IMR-90 (cell line): ENCODE results near the gene PIK3CB. TPM values are rescaled to one million over a fixed set of nuclear protein-coding genes. Genes with fewer than 3 reads are reported as not detected.

Source experiments
- ATAC-seq: fragments of 200-7000 bp; cut with Tn5 transposase; 2 replicates; pipeline ENCODE4 v1.9.1; 2020; ENCODE audit warnings: low read depth, mild to moderate bottlenecking, moderate library complexity
- BruUV-seq: library from RNA; stranded (reverse); fragments of 400-500 nt; replicated peaks from 2 replicates; lab custom pipeline; 2021; lab: Mats Ljungman, UMichigan
- CTCF ChIA-PET: fragments of 300-600 bp; formaldehyde crosslinking; extraction: SDS; loops from one replicate; lab custom pipeline; 2021; ENCODE audit warnings: antibody characterized with exemption; lab: Yijun Ruan, JAX
- POLR2A ChIA-PET: fragments of 300-600 bp; sonication (Branson Sonifier 250); formaldehyde crosslinking; loops from one replicate; lab custom pipeline; 2022; ENCODE audit warnings: antibody characterized with exemption; ENCODE audit not compliant: unreplicated experiment; lab: Charles Lee
- DNase-seq: peaks from one replicate; pipeline ENCODE4 v3.0.0; 2013
- H2AFZ ChIP-seq: replicated peaks from 2 replicates; pipeline ENCODE3; 2013; ENCODE audit warnings: low read length, mild to moderate bottlenecking; ENCODE audit not compliant: poor library complexity
- H2AK5ac ChIP-seq: 2 replicates; pipeline ENCODE4 v1.6.1; 2013; ENCODE audit warnings: low read depth, low read length, inconsistent platforms
- H2AK9ac ChIP-seq: replicated peaks from 2 replicates; pipeline ENCODE3; 2013; ENCODE audit warnings: mild to moderate bottlenecking, low read depth, low read length, moderate library complexity; ENCODE audit not compliant: poor library complexity
- H2BK120ac ChIP-seq: 2 replicates; pipeline ENCODE4 v1.6.1; 2013; ENCODE audit warnings: low read depth, low read length, inconsistent platforms
- H2BK15ac ChIP-seq: 3 replicates; pipeline ENCODE4 v1.6.1; 2013; ENCODE audit warnings: low read depth, low read length, inconsistent platforms
- H2BK20ac ChIP-seq: 2 replicates; pipeline ENCODE4 v1.6.1; 2013; ENCODE audit warnings: low read depth, mild to moderate bottlenecking, inconsistent platforms, low read length, moderate library complexity
- H2BK5ac ChIP-seq: 2 replicates; pipeline ENCODE4 v1.6.1; 2013; ENCODE audit warnings: mild to moderate bottlenecking, low read depth, low read length, inconsistent platforms; ENCODE audit not compliant: poor library complexity, severe bottlenecking
- H3K14ac ChIP-seq: replicated peaks from 2 replicates; pipeline ENCODE4 v1.6.1; 2013; ENCODE audit warnings: low read depth, low read length, inconsistent platforms
- H3K18ac ChIP-seq: 2 replicates; pipeline ENCODE4 v1.6.1; 2013; ENCODE audit warnings: low read depth, low read length, control low read depth
- H3K23ac ChIP-seq: 2 replicates; pipeline ENCODE4 v1.6.1; 2013; ENCODE audit warnings: low read depth, low read length, inconsistent platforms
- H3K27ac ChIP-seq: 2 replicates; pipeline ENCODE4 v1.5.1; 2013; ENCODE audit warnings: mild to moderate bottlenecking, control low read depth, low read length; ENCODE audit not compliant: insufficient read depth
- H3K27me3 ChIP-seq: 2 replicates; pipeline ENCODE4 v1.6.1; 2013; ENCODE audit warnings: low read length; ENCODE audit not compliant: control insufficient read depth, insufficient read depth
- H3K36me3 ChIP-seq: 2 replicates; pipeline ENCODE4 v1.6.1; 2013; ENCODE audit warnings: low read length, mixed read lengths; ENCODE audit not compliant: control insufficient read depth, insufficient read depth
- H3K4ac ChIP-seq: 2 replicates; pipeline ENCODE4 v1.6.1; 2013; ENCODE audit warnings: low read depth, low read length, inconsistent platforms
- H3K4me1 ChIP-seq: 2 replicates; pipeline ENCODE4 v1.6.1; 2013; ENCODE audit warnings: low read length, mixed read lengths; ENCODE audit not compliant: control insufficient read depth, insufficient read depth
- H3K4me2 ChIP-seq: 2 replicates; pipeline ENCODE4 v1.6.1; 2013; ENCODE audit warnings: low read depth, mild to moderate bottlenecking, control low read depth, low read length, moderate library complexity
- H3K4me3 ChIP-seq: 2 replicates; pipeline ENCODE4 v1.5.1; 2013; ENCODE audit warnings: low read depth, mild to moderate bottlenecking, control low read depth, low read length, moderate library complexity; ENCODE audit not compliant: insufficient read depth
- H3K56ac ChIP-seq: 2 replicates; pipeline ENCODE4 v1.6.1; 2013; ENCODE audit warnings: low read length, inconsistent platforms; ENCODE audit not compliant: insufficient read depth; ENCODE audit errors: extremely low read depth
- H3K79me1 ChIP-seq, 2 experiments: 2 replicates each; pipeline ENCODE4 v1.6.1; 2013; ENCODE audit warnings: low read length in 2 of 2, inconsistent platforms in 1 of 2, low read depth in 1 of 2
- H3K9ac ChIP-seq: 2 replicates; pipeline ENCODE4 v1.6.1; 2013; ENCODE audit warnings: low read depth, low read length, control low read depth
- H3K9me1 ChIP-seq: 2 replicates; pipeline ENCODE4 v1.6.1; 2013; ENCODE audit warnings: low read length, inconsistent platforms; ENCODE audit not compliant: insufficient read depth
- H3K9me3 ChIP-seq: 2 replicates; pipeline ENCODE4 v1.6.1; 2013; ENCODE audit warnings: low read length; ENCODE audit not compliant: control insufficient read depth, insufficient read depth
- H4K20me1 ChIP-seq: 2 replicates; pipeline ENCODE4 v1.6.1; 2013; ENCODE audit warnings: low read length, inconsistent platforms; ENCODE audit not compliant: insufficient read depth
- H4K5ac ChIP-seq: 2 replicates; pipeline ENCODE4 v1.6.1; 2013; ENCODE audit warnings: mild to moderate bottlenecking, low read depth, low read length, control low read depth
- H4K8ac ChIP-seq, 2 experiments: 2 replicates each; pipeline ENCODE4 v1.6.1; 2013; ENCODE audit warnings: low read depth in 2 of 2, low read length in 2 of 2, control low read depth in 1 of 2, inconsistent platforms in 1 of 2
- H4K91ac ChIP-seq: 2 replicates; pipeline ENCODE4 v1.6.1; 2013; ENCODE audit warnings: low read depth, low read length, inconsistent platforms; ENCODE audit not compliant: insufficient read depth
- BHLHE40 ChIP-seq: fragments of 150-350 bp; IDR thresholded peaks from 2 replicates; pipeline ENCODE4 v1.6.1; 2016; ENCODE audit warnings: mild to moderate bottlenecking, low read depth, low read length
- CEBPB ChIP-seq: IDR thresholded peaks from 2 replicates; pipeline ENCODE4 v1.6.1; 2012; ENCODE audit warnings: low read depth, low read length, improper control_type of control experiment
- CHD1 ChIP-seq: IDR thresholded peaks from 2 replicates; pipeline ENCODE4 v1.6.1; 2012; ENCODE audit warnings: low read depth, low read length, improper control_type of control experiment
- ELK1 ChIP-seq: fragments of 150-350 bp; IDR thresholded peaks from 2 replicates; pipeline ENCODE4 v1.6.1; 2016; ENCODE audit warnings: low read depth, mild to moderate bottlenecking, low read length, moderate library complexity, borderline replicate concordance
- FOS ChIP-seq: fragments of 150-350 bp; IDR thresholded peaks from 2 replicates; pipeline ENCODE4 v1.6.1; 2016; ENCODE audit warnings: low read depth, low read length
- MAFK ChIP-seq: IDR thresholded peaks from 2 replicates; pipeline ENCODE4 v1.6.1; 2012; ENCODE audit warnings: low read depth, low read length, improper control_type of control experiment
- MAZ ChIP-seq: IDR thresholded peaks from 2 replicates; pipeline ENCODE4 v1.6.1; 2012; ENCODE audit warnings: low read depth, mild to moderate bottlenecking, low read length, improper control_type of control experiment, moderate library complexity, borderline replicate concordance
- MXI1 ChIP-seq: IDR thresholded peaks from 2 replicates; pipeline ENCODE4 v1.6.1; 2012; ENCODE audit warnings: low read depth, mild to moderate bottlenecking, low read length, moderate library complexity, borderline replicate concordance
- NFE2L2 ChIP-seq: fragments of 150-350 bp; IDR thresholded peaks from 2 replicates; pipeline ENCODE4 v1.6.1; 2016; ENCODE audit warnings: low read depth, mild to moderate bottlenecking, low read length
- POLR2A ChIP-seq: IDR thresholded peaks from 2 replicates; pipeline ENCODE4 v1.6.1; 2012; ENCODE audit warnings: mild to moderate bottlenecking, low read depth, low read length
- RAD21 ChIP-seq: IDR thresholded peaks from 2 replicates; pipeline ENCODE4 v1.6.1; 2012; ENCODE audit warnings: low read length, improper control_type of control experiment
- RCOR1 ChIP-seq: IDR thresholded peaks from 2 replicates; pipeline ENCODE4 v1.6.1; 2012; ENCODE audit warnings: mild to moderate bottlenecking, low read length, improper control_type of control experiment; ENCODE audit not compliant: insufficient replicate concordance
- SMC3 ChIP-seq: fragments of 150-350 bp; IDR thresholded peaks from 2 replicates; pipeline ENCODE4 v1.6.1; 2016; ENCODE audit warnings: low read depth, mild to moderate bottlenecking, antibody characterized with exemption, low read length, moderate library complexity
- USF2 ChIP-seq: fragments of 150-350 bp; IDR thresholded peaks from 2 replicates; pipeline ENCODE4 v1.6.1; 2017; ENCODE audit warnings: mild to moderate bottlenecking, antibody characterized with exemption, low read length, low read depth
- WGBS, 2 experiments: methylation state at CpG; one replicate each; pipeline versions ENCODE4 v1.1.5 to v1.1.7; 2013; ENCODE audit warnings: missing lambda C conversion rate in 2 of 2; ENCODE audit not compliant: insufficient read length in 1 of 2; ENCODE audit errors: extremely low coverage in 2 of 2; 5-methylcytosine and 5-hydroxymethylcytosine counted together
- dilution Hi-C: fragments of 300-500 bp; cut with HindIII; formaldehyde crosslinking; loops from one replicate; pipeline ENCODE4 v1.14.3; 2018; ENCODE audit warnings: low sequenced_read_pairs; ENCODE audit not compliant: unreplicated experiment
- in situ Hi-C: fragments of 300-500 bp; cut with MboI; formaldehyde crosslinking; loops from 3 replicates; pipeline ENCODE4 v1.14.3; 2019; ENCODE audit warnings: low sequenced_read_pairs, inconsistent platforms, mixed read lengths
- intact Hi-C: fragments of 100-400 bp; cut with micrococcal nuclease; formaldehyde crosslinking; loops from 2 replicates; pipeline ENCODE4 v1.10.0; 2022
- polyA plus RNA-seq, 3 experiments: library from polyadenylated mRNA; depleted of rRNA; stranded (reverse); fragments of >200 nt; gene quantifications; 2 replicates each; pipeline ENCODE4 v1.2.3, GENCODE V29; 2012; ENCODE audit warnings: low replicate concordance in 1 of 3
- total RNA-seq: library from RNA; depleted of rRNA; stranded (reverse); fragments of >200 nt; gene quantifications from 2 replicates; pipeline ENCODE4 v1.2.3, GENCODE V29; 2012

The PIK3CB gene
- total and polyA plus RNA-seq, 2 of the 4 experiments (the other 2 are of a cell fraction), result 6.3 to 6.8 TPM

- H3K9me1 ChIP-seq, result no peaks in the 10 kb centered on the region
- DNase-seq, result no peak
- ChIA-PET CTCF (interaction anchor here (0.7 kb wide), 1 partner anchor 13 kb away, joined by 5 read pairs; no protein-coding TSS in a partner anchor), POLR2A (no interaction called here)
- no peak overlapping the region for H2AK9ac ChIP-seq
- no peaks in the 10 kb centered on the region for H3K4me1 ChIP-seq
- no peak overlapping the region for H4K91ac ChIP-seq
- H3K14ac ChIP-seq, result no peak overlapping the region
- no peak overlapping the region for H2BK120ac ChIP-seq
- no peaks in the 10 kb centered on the region for H3K79me1 ChIP-seq
- ATAC-seq, result no peak
- H3K27me3 ChIP-seq, result no peaks in the 10 kb centered on the region
- H3K4me2 ChIP-seq, result no peak overlapping the region
- H3K56ac ChIP-seq, result no peak overlapping the region
- intact Hi-C loops, result no loop called here
- dilution Hi-C loops, result no loop called here
- no peak overlapping the region for H3K9ac ChIP-seq
- no peak overlapping the region for H3K18ac ChIP-seq
- H2AK5ac ChIP-seq, result no peak overlapping the region
- no peak overlapping the region for H3K27ac ChIP-seq
- H3K9me3 ChIP-seq, result no peaks in the 10 kb centered on the region
- in situ Hi-C loops, result no loop called here
- no peak overlapping the region for H4K5ac ChIP-seq
- no peak overlapping the region for H2AFZ ChIP-seq
- H4K20me1 ChIP-seq, result no peaks in the 10 kb centered on the region
- TF ChIP-seq CEBPB (no peak), USF2 (no peak), MAFK (no peak), POLR2A (no peak), MXI1 (no peak), ELK1 (no peak), MAZ (no peak), CHD1 (no peak), SMC3 (no peak), RCOR1 (no peak), RAD21 (no peak), NFE2L2 (no peak), BHLHE40 (no peak), FOS (no peak)
- H3K23ac ChIP-seq, result no peak overlapping the region
- H3K36me3 ChIP-seq, result no peaks in the 10 kb centered on the region
- H2BK15ac ChIP-seq, result no peak overlapping the region
- H3K4me3 ChIP-seq, result no peak overlapping the region
- H3K4ac ChIP-seq, result no peak overlapping the region
- no peak overlapping the region for H2BK20ac ChIP-seq
- H2BK5ac ChIP-seq, result no peak overlapping the region
- no TSS peak for BruUV-seq
- WGBS, 2 experiments, result no CpG with 5 or more reads among the region's 4 CpGs
- no peak overlapping the region for H4K8ac ChIP-seq
These were observed 122.6 kb downstream of the PIK3CB start for GRCh38 chr3:138712086-138712485.
